Body of pancreas (tissue), 4 donors: ENCODE results near the gene GRID2. TPM values are rescaled to one million over a fixed set of nuclear protein-coding genes. Genes with fewer than 3 reads are reported as not detected.

ENCODE experiments used
- ATAC-seq: fragments of 150-250 bp; one replicate; pipeline ENCODE4 v1.9.1; 2016
- DNase-seq, 4 donors: peaks; one replicate each; pipeline ENCODE4 v3.0.0-alpha.2; 2019
- H3K27ac ChIP-seq, 4 donors: fragments of 200-600 bp; sonication (generic); 1 replicate in 3 of 4; 2 replicates in 1 of 4; pipeline versions ENCODE4 v1.5.1 to v1.6.1; 2016 to 2019; ENCODE audit warnings: mild to moderate bottlenecking in 1 of 4, mixed read lengths in 1 of 4, moderate library complexity in 1 of 4
- H3K27me3 ChIP-seq, 2 donors: fragments of 200-600 bp; sonication (generic); one replicate each; pipeline ENCODE4 v1.6.0; 2016; ENCODE audit warnings: mild to moderate bottlenecking in 1 of 2
- H3K36me3 ChIP-seq, 2 donors: fragments of 200-600 bp; sonication (generic); replicated peaks in 1 of 2; 2 replicates each; pipeline ENCODE4 v1.5.1; 2016; ENCODE audit warnings: low read depth in 2 of 2; ENCODE audit not compliant: insufficient read depth in 1 of 2
- H3K4me1 ChIP-seq: fragments of 200-600 bp; sonication (generic); one replicate; pipeline ENCODE4 v1.6.0; 2016
- H3K4me3 ChIP-seq, 2 donors: fragments of 200-600 bp; sonication (generic); 1 replicate in 1 of 2; 2 replicates in 1 of 2; pipeline ENCODE4 v1.5.1; 2016 to 2019
- H3K9me3 ChIP-seq, 3 donors: fragments of 200-600 bp; sonication (generic); 1 replicate in 2 of 3; 2 replicates in 1 of 3; pipeline ENCODE4 v1.5.1; 2016
- POLR2A ChIP-seq, 3 donors: fragments of 450-650 bp; IDR thresholded peaks; one replicate each; pipeline ENCODE4 v1.6.1; 2016; ENCODE audit warnings: antibody characterized with exemption in 3 of 3, mild to moderate bottlenecking in 2 of 3
- WGBS, 2 donors: methylation state at CpG; one replicate each; pipeline ENCODE4 v1.1.5; 2017; 5-methylcytosine and 5-hydroxymethylcytosine counted together
- intact Hi-C: fragments of 100-400 bp; cut with DNase I; formaldehyde crosslinking; loops from one replicate; pipeline ENCODE4 v1.15.1; 2023
- total RNA-seq, 2 donors: library from RNA; depleted of rRNA; stranded (reverse); fragments of >200 nt; gene quantifications; one replicate each; pipeline ENCODE4 v1.1.0, GENCODE V29; 2016
- TF ChIP-seq, protein P1 (sequence below), 7 experiments: fragments of 450-650 bp in 4 of 7; fragments of 200-600 bp in 3 of 7; sonication (generic) in 3 of 7; IDR thresholded peaks; one replicate each; pipeline ENCODE4 v1.5.1; 2016 to 2019; ENCODE audit warnings: antibody characterized with exemption in 7 of 7

Gene GRID2
- total RNA-seq, 2 donors from 2014 or later = not detected

DNA sequence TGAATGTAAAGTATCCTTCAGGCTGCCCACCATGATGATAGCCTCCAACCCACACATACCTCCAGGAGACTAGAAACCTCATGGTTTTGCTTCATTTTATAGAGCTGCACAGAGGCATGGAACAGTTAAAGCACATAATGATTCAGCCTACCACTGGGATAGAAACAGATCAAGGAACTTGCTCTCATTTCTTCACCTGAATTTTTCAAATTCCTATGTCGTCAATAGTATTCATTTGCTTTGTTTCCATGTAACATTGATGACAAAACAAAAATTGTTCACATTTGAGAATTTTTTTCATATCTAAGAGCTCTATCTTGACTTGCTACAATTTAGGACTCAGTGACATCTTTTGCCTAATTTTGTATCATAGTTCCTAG, 1473.3 kb downstream of the GRID2 start:
- TF ChIP-seq, protein P1, sequence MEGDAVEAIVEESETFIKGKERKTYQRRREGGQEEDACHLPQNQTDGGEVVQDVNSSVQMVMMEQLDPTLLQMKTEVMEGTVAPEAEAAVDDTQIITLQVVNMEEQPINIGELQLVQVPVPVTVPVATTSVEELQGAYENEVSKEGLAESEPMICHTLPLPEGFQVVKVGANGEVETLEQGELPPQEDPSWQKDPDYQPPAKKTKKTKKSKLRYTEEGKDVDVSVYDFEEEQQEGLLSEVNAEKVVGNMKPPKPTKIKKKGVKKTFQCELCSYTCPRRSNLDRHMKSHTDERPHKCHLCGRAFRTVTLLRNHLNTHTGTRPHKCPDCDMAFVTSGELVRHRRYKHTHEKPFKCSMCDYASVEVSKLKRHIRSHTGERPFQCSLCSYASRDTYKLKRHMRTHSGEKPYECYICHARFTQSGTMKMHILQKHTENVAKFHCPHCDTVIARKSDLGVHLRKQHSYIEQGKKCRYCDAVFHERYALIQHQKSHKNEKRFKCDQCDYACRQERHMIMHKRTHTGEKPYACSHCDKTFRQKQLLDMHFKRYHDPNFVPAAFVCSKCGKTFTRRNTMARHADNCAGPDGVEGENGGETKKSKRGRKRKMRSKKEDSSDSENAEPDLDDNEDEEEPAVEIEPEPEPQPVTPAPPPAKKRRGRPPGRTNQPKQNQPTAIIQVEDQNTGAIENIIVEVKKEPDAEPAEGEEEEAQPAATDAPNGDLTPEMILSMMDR (IDR thresholded peaks at IDR 0.05) = no peak
- no peak for TF ChIP-seq POLR2A (IDR thresholded peaks at IDR 0.05)
- no peak for ATAC-seq
- WGBS, 2 donors = 74 to 81% methylated on average over 1 of the region's 1 CpG

DNA sequence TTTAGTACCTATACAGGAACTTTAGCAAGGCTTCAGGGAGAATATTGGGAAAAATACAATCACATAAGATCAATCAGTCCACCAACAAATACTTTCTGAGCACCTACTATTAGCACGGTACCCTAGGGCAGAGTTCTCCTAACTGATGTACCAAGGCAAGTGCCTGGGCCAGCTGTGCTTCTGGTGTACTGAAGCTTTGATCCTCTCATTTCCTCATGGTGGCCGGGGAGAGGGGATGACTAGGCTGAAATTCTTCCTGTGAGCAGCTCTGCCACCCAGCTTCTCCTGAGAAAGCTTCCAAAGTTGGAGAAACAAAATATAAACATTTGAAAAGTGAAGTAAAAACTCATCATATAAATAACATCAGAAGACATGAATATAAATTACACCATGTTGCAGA, 1475.5 kb downstream of the GRID2 start:
- Histone ChIP-seq H3K36me3 (no peaks in the 10 kb centered on the region), H3K27me3 (no peaks in the 10 kb centered on the region), H3K27ac (no peak overlapping the region), H3K4me1 (no peaks in the 10 kb centered on the region), H3K9me3 (no peaks in the 10 kb centered on the region), H3K4me3 (no peak overlapping the region)
- no peak for TF ChIP-seq POLR2A (IDR thresholded peaks at IDR 0.05)
- TF ChIP-seq, protein P1 (IDR thresholded peaks at IDR 0.05) = no peak
- WGBS, 2 donors = 57 to 58% methylated on average over 2 of the region's 2 CpGs
- no peak for DNase-seq
- intact Hi-C loops = no loop called here
- ATAC-seq = no peak

More for the DNA sequence above, 1473.3 kb downstream of the GRID2 start:
- H3K36me3 ChIP-seq = no peaks in the 10 kb centered on the region
- intact Hi-C loops = no loop called here
- H3K4me1 ChIP-seq = no peaks in the 10 kb centered on the region
- no peak overlapping the region for H3K27ac ChIP-seq
- H3K27me3 ChIP-seq = no peaks in the 10 kb centered on the region
- H3K4me3 ChIP-seq = no peak overlapping the region
- no peaks in the 10 kb centered on the region for H3K9me3 ChIP-seq
- no peak for DNase-seq

DNA sequence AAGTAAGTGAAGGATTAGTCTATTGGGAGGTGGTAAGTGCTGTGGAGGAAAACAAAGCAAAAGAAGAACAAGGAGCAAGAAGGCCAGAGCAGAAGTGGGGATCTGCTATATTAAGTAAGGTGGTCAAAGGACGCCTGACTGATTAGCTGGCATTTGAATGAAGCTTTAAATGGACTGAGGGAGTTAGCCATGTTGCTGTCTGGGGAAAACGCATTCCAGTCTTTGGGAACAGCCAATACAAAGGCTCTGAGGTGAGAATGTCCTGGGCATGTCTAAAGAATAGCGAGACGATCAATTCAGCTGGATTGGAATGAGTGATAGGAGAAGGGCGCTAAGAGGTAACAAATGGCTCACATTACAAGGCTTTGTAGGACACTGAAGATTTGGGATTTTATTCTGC, 1476.3 kb downstream of the GRID2 start:
- no peaks in the 10 kb centered on the region for H3K9me3 ChIP-seq
- no peak overlapping the region for H3K4me3 ChIP-seq
- H3K27ac ChIP-seq = no peak overlapping the region
- intact Hi-C loops = no loop called here
- 71 to 80% methylated on average over 5 of the region's 5 CpGs for WGBS, 2 donors
- H3K27me3 ChIP-seq = no peaks in the 10 kb centered on the region
- TF ChIP-seq, protein P1 (IDR thresholded peaks at IDR 0.05) = no peak
- no peak for TF ChIP-seq POLR2A (IDR thresholded peaks at IDR 0.05)
- no peak for ATAC-seq
- no peak for DNase-seq
- H3K4me1 ChIP-seq = no peaks in the 10 kb centered on the region
- H3K36me3 ChIP-seq = no peaks in the 10 kb centered on the region

DNA sequence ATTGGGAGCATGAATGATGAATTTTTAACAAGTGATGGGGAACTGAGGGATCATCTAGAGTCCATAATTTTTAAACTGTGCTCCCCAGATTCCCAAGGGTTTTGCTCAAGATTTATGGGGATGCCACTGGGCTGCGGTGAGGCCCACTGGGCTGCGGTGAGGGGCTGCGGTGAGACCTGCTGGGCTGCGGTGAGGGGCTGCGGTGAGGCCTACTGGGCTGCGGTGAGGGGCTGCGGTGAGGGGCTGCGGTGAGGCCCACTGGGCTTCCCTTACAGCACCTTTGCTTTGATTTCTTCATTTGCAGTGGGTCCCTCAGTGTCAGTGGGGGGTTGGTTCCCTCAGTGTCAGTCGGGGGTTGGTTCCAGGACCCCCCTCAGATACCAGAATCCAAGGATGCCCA, 1477.4 kb downstream of the GRID2 start:
- Histone ChIP-seq H3K27me3 (no peaks in the 10 kb centered on the region), H3K36me3 (no peaks in the 10 kb centered on the region), H3K4me3 (no peak overlapping the region), H3K27ac (no peak overlapping the region), H3K4me1 (no peaks in the 10 kb centered on the region), H3K9me3 (no peaks in the 10 kb centered on the region)
- intact Hi-C loops = no loop called here
- DNase-seq (no peak), ATAC-seq (no peak)
- WGBS, 2 donors = 84 to 89% methylated on average over 8 to 9 of the region's 9 CpGs
- TF ChIP-seq POLR2A (IDR thresholded peaks at IDR 0.05) = no peak
- TF ChIP-seq, protein P1 (IDR thresholded peaks at IDR 0.05) = no peak

DNA sequence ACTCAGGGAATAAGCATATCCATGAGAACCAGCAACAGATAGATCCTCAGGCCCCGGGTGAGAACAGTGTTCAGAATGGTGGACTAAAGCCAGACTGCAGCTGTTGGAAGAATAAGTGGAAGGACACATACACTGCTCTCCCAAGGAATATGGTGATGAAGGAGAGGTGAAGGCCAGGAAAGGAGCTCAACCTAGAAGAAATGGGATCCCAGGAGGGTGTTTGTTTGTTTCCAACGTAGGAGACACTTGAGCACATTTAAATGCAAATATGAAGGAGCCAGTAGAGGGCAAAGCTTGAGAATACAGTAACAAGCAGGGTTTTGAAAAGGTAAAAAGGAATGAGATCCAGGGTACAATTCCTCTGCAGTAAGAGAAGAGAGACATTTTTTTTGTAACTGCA, 1482.4 kb downstream of the GRID2 start:
- ATAC-seq = no peak

More for the DNA sequence above, 1482.4 kb downstream of the GRID2 start:
- H3K27ac ChIP-seq = no peak overlapping the region
- no peaks in the 10 kb centered on the region for H3K36me3 ChIP-seq
- H3K4me1 ChIP-seq = no peaks in the 10 kb centered on the region
- intact Hi-C loops = no loop called here
- H3K9me3 ChIP-seq = no peaks in the 10 kb centered on the region
- H3K4me3 ChIP-seq = no peak overlapping the region
- no peak for DNase-seq
- TF ChIP-seq POLR2A (IDR thresholded peaks at IDR 0.05) = no peak
- TF ChIP-seq, protein P1 (IDR thresholded peaks at IDR 0.05) = no peak
- H3K27me3 ChIP-seq = no peaks in the 10 kb centered on the region
- WGBS, 2 donors = 44 to 46% methylated on average over 2 of the region's 2 CpGs
